HepG2 (cell line): Measurements from ENCODE around the gene THOC5. TPM values are rescaled to one million over a fixed set of nuclear protein-coding genes. Genes with fewer than 3 reads are reported as not detected.

Source experiments
- ATAC-seq: fragments of 200-7000 bp; cut with Tn5 transposase; 3 replicates; pipeline ENCODE4 v1.9.1; 2020; ENCODE audit warnings: mild to moderate bottlenecking, moderate library complexity
- BruUV-seq: library from RNA; stranded (reverse); fragments of 400-500 nt; replicated peaks from 2 replicates; lab custom pipeline; 2021; lab: Mats Ljungman, UMichigan
- CTCF ChIA-PET: fragments of 300-600 bp; formaldehyde crosslinking; extraction: SDS; loops from one replicate; lab custom pipeline; 2021; ENCODE audit warnings: low total read pairs, inconsistent platforms, low intra/inter-chr PET ratio; lab: Yijun Ruan, JAX
- POLR2A ChIA-PET: fragments of 350-600 bp; sonication (Branson Sonifier 250); formaldehyde crosslinking; loops from one replicate; lab custom pipeline; 2020; ENCODE audit warnings: antibody characterized with exemption, inconsistent platforms; lab: Yijun Ruan, JAX
- DNase-seq: peaks from one replicate; pipeline ENCODE4 v3.0.0-alpha.2; 2015; ENCODE audit warnings: low spot score
- FAIRE-seq: peaks from 3 replicates; lab custom pipeline; 2011; peaks lifted over from hg19 to GRCh38; lab: Jason Lieb, UNC
- H2AFZ ChIP-seq: one replicate; pipeline ENCODE4 v1.6.1; 2011; ENCODE audit warnings: low read length, inconsistent platforms
- H3K27ac ChIP-seq: fragments of 300-600 bp; 3 replicates; pipeline ENCODE4 v1.8.0; 2011; ENCODE audit warnings: mixed run types, mild to moderate bottlenecking, mixed read lengths, low read length, inconsistent platforms; ENCODE audit not compliant: insufficient read depth; ENCODE audit errors: extremely low read length
- H3K27me3 ChIP-seq, 2 experiments: fragments of 200-600 bp in 1 of 2; 2 replicates in 1 of 2; 3 replicates in 1 of 2; pipeline versions ENCODE4 v1.6.0 to v1.8.0; 2011; ENCODE audit warnings: low read length in 2 of 2, mild to moderate bottlenecking in 2 of 2, moderate library complexity in 2 of 2, inconsistent platforms in 1 of 2; ENCODE audit not compliant: insufficient read depth in 2 of 2, control insufficient read depth in 1 of 2
- H3K36me3 ChIP-seq, 2 experiments: fragments of 200-600 bp in 1 of 2; replicated peaks in 1 of 2; 2 replicates in 1 of 2; 3 replicates in 1 of 2; pipeline versions ENCODE4 v1.5.1 to v1.8.0; 2011; ENCODE audit warnings: low read length in 2 of 2, inconsistent platforms in 1 of 2; ENCODE audit not compliant: insufficient read depth in 2 of 2, control insufficient read depth in 1 of 2
- H3K4me1 ChIP-seq: 2 replicates; pipeline ENCODE4 v1.5.1; 2012; ENCODE audit warnings: low read length, inconsistent platforms; ENCODE audit not compliant: insufficient read depth
- H3K4me2 ChIP-seq: 2 replicates; pipeline ENCODE4 v1.6.0; 2011; ENCODE audit warnings: low read depth, low read length, inconsistent platforms
- H3K4me3 ChIP-seq, 3 experiments: fragments of 200-600 bp in 1 of 3; sonication (generic), shearing (Covaris generic) in 1 of 3; replicated peaks in 1 of 3; 2 replicates each; pipeline ENCODE4 v1.5.1; 2011 to 2016; ENCODE audit warnings: low read length in 3 of 3, inconsistent platforms in 2 of 3, low read depth in 2 of 3, mild to moderate bottlenecking in 2 of 3, control low read depth in 1 of 3, mixed read lengths in 1 of 3; ENCODE audit not compliant: insufficient read depth in 1 of 3
- H3K79me2 ChIP-seq: one replicate; pipeline ENCODE4 v1.6.1; 2011; ENCODE audit warnings: low read length, inconsistent platforms; ENCODE audit not compliant: insufficient read depth
- H3K9ac ChIP-seq: 2 replicates; pipeline ENCODE4 v1.6.0; 2011; ENCODE audit warnings: mild to moderate bottlenecking, low read depth, low read length, inconsistent platforms; ENCODE audit not compliant: insufficient read depth
- H3K9me3 ChIP-seq: 2 replicates; pipeline ENCODE4 v1.5.1; 2012; ENCODE audit warnings: mild to moderate bottlenecking, low read length
- H4K20me1 ChIP-seq: 2 replicates; pipeline ENCODE4 v1.6.0; 2011; ENCODE audit warnings: inconsistent platforms, mild to moderate bottlenecking, low read length, moderate library complexity; ENCODE audit not compliant: insufficient read depth
- MAFK ChIP-seq, 2 experiments: IDR thresholded peaks in 1 of 2; conservative IDR thresholded peaks in 1 of 2; 2 replicates each; pipeline ENCODE4 v1.6.1; 2011; ENCODE audit warnings: improper control_type of control experiment in 2 of 2, low read length in 2 of 2
- MXD4 ChIP-seq: IDR thresholded peaks from 2 replicates; pipeline ENCODE4 v1.6.1; 2016; ENCODE audit warnings: mild to moderate bottlenecking, missing biosample characterization, missing genetic modification reagents
- RARA ChIP-seq: IDR thresholded peaks from 2 replicates; pipeline ENCODE4 v1.6.1; 2016; ENCODE audit warnings: missing genetic modification reagents, missing compliant biosample characterization
- ZNF879 ChIP-seq: sonication (generic); formaldehyde crosslinking; IDR thresholded peaks from 2 replicates; pipeline ENCODE4 v1.8.1; 2023; ENCODE audit warnings: missing genetic modification reagents
- ZZZ3 ChIP-seq: sonication (generic); formaldehyde crosslinking; IDR thresholded peaks from 2 replicates; pipeline ENCODE4 v1.4.0; 2020; ENCODE audit warnings: missing genetic modification reagents, mild to moderate bottlenecking, borderline replicate concordance
- WGBS: methylation state at CpG from one replicate; pipeline ENCODE4 v1.1.6; 2017; ENCODE audit warnings: low lambda C conversion rate; 5-methylcytosine and 5-hydroxymethylcytosine counted together
- in situ Hi-C: cut with HindIII; loops from 2 replicates; pipeline ENCODE4 v1.10.0; 2017; ENCODE audit warnings: low pct_unique_long_range_greater_than_20kb; ENCODE audit not compliant: extremely low pct_ligation_motif_present
- intact Hi-C: fragments of 100-400 bp; cut with micrococcal nuclease; formaldehyde crosslinking; loops from one replicate; pipeline ENCODE4 v1.10.0; 2022; ENCODE audit not compliant: unreplicated experiment
- polyA plus RNA-seq, 8 experiments: library from polyadenylated mRNA; depleted of rRNA in 3 of 8; stranded (reverse) in 7 of 8; unstranded in 1 of 8; fragments of >200 nt; fragmentation: Illumina TruSeq in 4 of 8; extraction: Trizol in 4 of 8; gene quantifications; 2 replicates each; pipeline versions ENCODE4 v1.2.1 to v1.2.3, GENCODE V29; 2011 to 2016; ENCODE audit warnings: low read depth in 4 of 8, missing spikeins in 1 of 8, mixed read lengths in 1 of 8; ENCODE audit not compliant: insufficient read depth in 1 of 8
- total RNA-seq, 5 experiments: library from RNA; depleted of rRNA; stranded (reverse); fragments of >200 nt; fragmentation: Illumina TruSeq; extraction: Trizol; gene quantifications; 2 replicates each; pipeline ENCODE4 v1.2.3, GENCODE V29; 2016; ENCODE audit warnings: low read depth in 1 of 5
- TF ChIP-seq, protein P1 (sequence below): sonication (generic); formaldehyde crosslinking; conservative IDR thresholded peaks from 2 replicates; pipeline ENCODE4 v1.5.0; 2020; ENCODE audit warnings: missing genetic modification reagents
- TF ChIP-seq, protein P2 (sequence below), 2 experiments: sonication (generic) in 1 of 2; formaldehyde crosslinking in 1 of 2; IDR thresholded peaks; 2 replicates each; pipeline versions ENCODE4 v1.4.0 to v1.6.1; 2016 to 2020; ENCODE audit warnings: borderline replicate concordance in 1 of 2, low read depth in 1 of 2, mild to moderate bottlenecking in 1 of 2, missing genetic modification reagents in 1 of 2

The THOC5 gene
- total and polyA plus RNA-seq, 2 of the 13 experiments (the other 11 are each of a cell fraction or from before 2014, with no cell fraction given): 45.8 to 46.7 TPM

DNA sequence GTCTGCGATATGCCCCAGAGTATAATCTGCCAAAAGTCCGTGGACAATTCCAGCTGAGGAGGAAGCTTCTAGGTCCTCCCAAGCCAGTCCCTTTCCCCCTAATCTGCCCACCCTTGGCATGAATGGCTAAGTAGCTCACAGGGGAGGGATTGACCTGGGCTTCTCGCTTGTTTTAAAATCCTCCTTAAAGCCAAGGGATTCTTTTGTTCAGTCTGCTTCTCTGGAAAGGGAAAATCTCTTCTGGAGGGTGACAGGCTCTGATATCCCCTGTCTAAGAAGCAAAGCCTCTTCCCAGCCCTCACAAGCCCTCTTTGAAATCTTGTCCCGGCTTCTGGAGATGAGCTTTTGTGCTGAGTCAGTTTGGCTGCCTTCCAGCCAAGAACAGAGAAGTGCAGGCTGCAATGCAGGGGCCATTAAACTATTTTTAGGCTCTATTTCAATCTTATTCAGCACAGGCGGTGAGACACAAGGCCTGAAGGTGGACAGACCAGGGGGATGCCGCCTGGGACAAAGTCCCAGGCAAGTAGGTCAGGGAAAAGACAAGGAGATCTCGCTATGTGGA, 49.7 kb downstream of the THOC5 start (continued):
- TF ChIP-seq MAFK (conservative IDR thresholded peaks at IDR 0.05 in 1 of 2, IDR thresholded peaks at IDR 0.05 in 1 of 2; ENCODE audit: low read length in 2 of 2) (peak; percentile 12 to 39; a peak in 2 of 4 replicates), ZNF879 (CRISPR knock-in tag) (no peak), ZZZ3 (CRISPR knock-in tag) (no peak), RARA (no peak), MXD4 (CRISPR knock-in tag) (no peak)

DNA sequence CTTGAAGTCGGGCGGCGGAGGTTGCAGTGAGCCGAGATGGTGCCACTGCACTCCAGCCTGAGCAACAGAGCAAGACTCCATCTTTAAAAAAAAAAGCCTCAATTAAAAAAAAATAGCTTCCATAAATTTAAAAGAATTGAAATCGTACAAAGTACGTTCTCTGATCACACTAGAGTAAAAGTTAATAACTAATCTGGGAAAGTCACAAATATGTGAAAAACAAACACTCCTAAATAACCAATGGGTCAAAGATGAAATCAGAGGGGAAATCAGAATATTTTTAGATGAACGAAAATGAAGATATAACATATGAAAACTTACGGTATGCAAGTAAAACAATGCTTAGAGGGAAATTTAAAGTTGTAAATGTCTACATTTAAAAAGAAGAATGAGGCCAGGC, 53.7 kb downstream of the THOC5 start:
- intact Hi-C loops (no loop called here), in situ Hi-C loops (no loop called here)
- Histone ChIP-seq H3K9ac (no peak overlapping the region), H4K20me1 (no peaks in the 10 kb centered on the region), H3K79me2 (no peaks in the 10 kb centered on the region), H3K27ac (no peak overlapping the region), H3K4me3 (no peak overlapping the region), H3K9me3 (no peaks in the 10 kb centered on the region; the same call in 1 of the 2 replicates), H2AFZ (no peak overlapping the region), H3K27me3 (no peaks in the 10 kb centered on the region), H3K4me2 (peak overlapping the region; percentile 3; the same call in 1 of the 2 replicates), H3K36me3 (no peaks in the 10 kb centered on the region), H3K4me1 (peaks cover 18% of the 10 kb centered on the region)
- ATAC-seq (no peak), DNase-seq (no peak), FAIRE-seq (no peak)
- 56% methylated on average over 8 of the region's 8 CpGs for WGBS
- ChIA-PET CTCF (no interaction called here), POLR2A (no interaction called here)
- no TSS peak for BruUV-seq
- TF ChIP-seq, protein P1, sequence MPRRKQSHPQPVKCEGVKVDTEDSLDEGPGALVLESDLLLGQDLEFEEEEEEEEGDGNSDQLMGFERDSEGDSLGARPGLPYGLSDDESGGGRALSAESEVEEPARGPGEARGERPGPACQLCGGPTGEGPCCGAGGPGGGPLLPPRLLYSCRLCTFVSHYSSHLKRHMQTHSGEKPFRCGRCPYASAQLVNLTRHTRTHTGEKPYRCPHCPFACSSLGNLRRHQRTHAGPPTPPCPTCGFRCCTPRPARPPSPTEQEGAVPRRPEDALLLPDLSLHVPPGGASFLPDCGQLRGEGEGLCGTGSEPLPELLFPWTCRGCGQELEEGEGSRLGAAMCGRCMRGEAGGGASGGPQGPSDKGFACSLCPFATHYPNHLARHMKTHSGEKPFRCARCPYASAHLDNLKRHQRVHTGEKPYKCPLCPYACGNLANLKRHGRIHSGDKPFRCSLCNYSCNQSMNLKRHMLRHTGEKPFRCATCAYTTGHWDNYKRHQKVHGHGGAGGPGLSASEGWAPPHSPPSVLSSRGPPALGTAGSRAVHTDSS (CRISPR knock-in tag): no peak
- TF ChIP-seq, protein P2, sequence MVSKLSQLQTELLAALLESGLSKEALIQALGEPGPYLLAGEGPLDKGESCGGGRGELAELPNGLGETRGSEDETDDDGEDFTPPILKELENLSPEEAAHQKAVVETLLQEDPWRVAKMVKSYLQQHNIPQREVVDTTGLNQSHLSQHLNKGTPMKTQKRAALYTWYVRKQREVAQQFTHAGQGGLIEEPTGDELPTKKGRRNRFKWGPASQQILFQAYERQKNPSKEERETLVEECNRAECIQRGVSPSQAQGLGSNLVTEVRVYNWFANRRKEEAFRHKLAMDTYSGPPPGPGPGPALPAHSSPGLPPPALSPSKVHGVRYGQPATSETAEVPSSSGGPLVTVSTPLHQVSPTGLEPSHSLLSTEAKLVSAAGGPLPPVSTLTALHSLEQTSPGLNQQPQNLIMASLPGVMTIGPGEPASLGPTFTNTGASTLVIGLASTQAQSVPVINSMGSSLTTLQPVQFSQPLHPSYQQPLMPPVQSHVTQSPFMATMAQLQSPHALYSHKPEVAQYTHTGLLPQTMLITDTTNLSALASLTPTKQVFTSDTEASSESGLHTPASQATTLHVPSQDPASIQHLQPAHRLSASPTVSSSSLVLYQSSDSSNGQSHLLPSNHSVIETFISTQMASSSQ (IDR thresholded peaks at IDR 0.05; ENCODE audit: low read depth): peak; percentile 55; the same call in 1 of the 2 replicates
- TF ChIP-seq, protein P2 (CRISPR knock-in tag; IDR thresholded peaks at IDR 0.05; ENCODE audit: borderline replicate concordance): no peak
